Measurements from ENCODE around the gene GTPBP3.
"Not testable (repeated sequence)": the region's sequence is repeated elsewhere in the genome, so short reads cannot be mapped to it uniquely, and the experiment has no call there.

GTPBP3 gene

GRCh38 chr19:17348700-17349099, 11.3 kb downstream of the GTPBP3 start:
- no peak for DNase-seq

- no peak for DNase-seq
Observed at GRCh38 chr19:17351815-17352435, 14.6 kb downstream of the GTPBP3 start.

- no peak for DNase-seq
Observed at GRCh38 chr19:17352608-17353280, 15.4 kb downstream of the GTPBP3 start.

GRCh38 chr19:17353386-17353785, 16.0 kb downstream of the GTPBP3 start:
- DNase-seq, result no peak

GRCh38 chr19:17357078-17357666, 19.8 kb downstream of the GTPBP3 start:
- DNase-seq, result no peak

GRCh38 chr19:17357724-17358123, 20.4 kb downstream of the GTPBP3 start:
- no peak for DNase-seq

- DNase-seq, result no peak
Observed at GRCh38 chr19:17358395-17358794, 21.0 kb downstream of the GTPBP3 start.

- DNase-seq, result no peak
Observed at GRCh38 chr19:17359905-17360800, 22.8 kb downstream of the GTPBP3 start.

GRCh38 chr19:17363852-17364605, 26.7 kb downstream of the GTPBP3 start:
- DNase-seq, result not testable (repeated sequence)

- DNase-seq, result no peak
Observed at GRCh38 chr19:17365361-17365760, 28.0 kb downstream of the GTPBP3 start.

GRCh38 chr19:17370026-17370587, 32.8 kb downstream of the GTPBP3 start:
- peak; percentile 20 for DNase-seq

- DNase-seq, result no peak
Observed at GRCh38 chr19:17376935-17377600, 39.7 kb downstream of the GTPBP3 start, which contains the start of gene PLVAP. TSS of gene PLVAP (minus strand) at chr19:17377342. CDS start at chr19:17377288, 54 bp downstream.

- DNase-seq, result no peak
Observed at GRCh38 chr19:17378271-17378670, 40.9 kb downstream of the GTPBP3 start.

- no peak for DNase-seq
Observed at GRCh38 chr19:17379221-17379631, 41.9 kb downstream of the GTPBP3 start.

- no peak for DNase-seq
Observed at GRCh38 chr19:17380426-17381138, 43.2 kb downstream of the GTPBP3 start.

GRCh38 chr19:17385878-17386611, 48.7 kb downstream of the GTPBP3 start:
- no peak for DNase-seq

GRCh38 chr19:17389288-17389687, 51.9 kb downstream of the GTPBP3 start:
- DNase-seq, result no peak

- DNase-seq, result no peak
Observed at GRCh38 chr19:17389957-17390664, 52.8 kb downstream of the GTPBP3 start.

GRCh38 chr19:17390665-17391370, 53.5 kb downstream of the GTPBP3 start:
- DNase-seq, result peak; percentile 87
